ENCODE data around the gene OR52E6.

Gene OR52E6

DNA sequence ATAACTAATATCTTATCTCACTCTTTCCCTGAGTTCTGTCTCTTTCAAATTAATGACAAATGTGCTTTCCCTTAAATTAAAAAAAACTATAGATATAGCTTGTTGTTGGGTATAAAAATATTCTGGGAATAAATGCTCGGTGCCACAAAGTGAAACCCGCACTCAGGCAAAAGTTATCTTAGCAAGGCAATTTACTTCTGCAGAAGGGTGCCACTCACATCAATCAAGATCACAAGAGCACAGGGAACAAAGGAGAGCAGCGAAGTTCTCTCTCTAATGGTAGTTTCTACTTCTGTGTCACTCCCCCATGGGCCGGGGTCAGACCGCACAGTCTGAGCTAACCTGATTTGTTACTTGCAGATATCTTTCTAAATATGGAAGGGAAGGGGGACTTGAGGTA, 37.7 kb downstream of the OR52E6 start:
- DNase-seq (ENCODE audit: low read depth, low spot score): no peak

DNA sequence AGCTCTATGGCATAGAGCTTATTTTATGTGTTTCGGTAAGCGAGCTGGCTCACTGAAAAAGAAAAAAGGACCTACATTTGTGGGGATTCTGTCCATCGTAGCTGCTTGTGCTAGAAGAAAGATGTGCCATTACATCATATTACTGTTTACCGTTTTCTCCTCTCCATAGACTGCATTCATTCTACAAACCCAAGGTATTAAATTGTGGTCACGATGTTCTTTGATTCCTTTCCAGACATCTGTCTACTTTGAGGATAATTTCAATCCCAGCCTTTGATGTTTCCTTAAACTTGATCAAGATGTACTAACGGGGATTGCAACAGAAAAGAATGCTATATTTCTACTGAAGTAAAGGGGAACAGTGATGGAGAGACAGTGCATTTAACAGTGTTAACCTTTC, 45.2 kb downstream of the OR52E6 start:
- DNase-seq (ENCODE audit: low read depth, low spot score): no peak

DNA sequence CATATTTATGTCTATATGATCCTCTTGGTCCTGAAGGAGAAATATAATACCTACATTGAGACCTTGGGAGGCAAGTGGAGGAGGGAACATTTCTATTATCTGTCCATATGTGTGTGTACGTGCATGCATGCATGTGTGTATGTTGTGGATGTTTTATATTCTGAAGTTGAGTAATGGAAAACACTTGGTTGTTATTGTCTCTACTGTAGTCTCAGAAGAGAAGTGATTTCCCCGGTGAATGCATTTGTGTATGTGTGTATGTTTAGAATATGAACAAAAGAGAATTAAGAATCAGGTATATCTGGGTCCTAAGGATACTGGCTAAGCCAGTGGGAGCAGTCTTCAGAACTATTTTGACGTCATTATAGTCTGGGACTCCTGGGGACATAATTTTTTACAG, 50.5 kb downstream of the OR52E6 start, which contains the start of gene OR52N1:
TSS of gene OR52N1 (minus strand) at position 101 of the 400 bp plus-strand sequence. CDS start 2,449 bp downstream, outside the sequence.
- no peak for DNase-seq (ENCODE audit: low read depth, low spot score)

All from iPS DF 19.7 (cell line).